ENCODE results near the gene CTTN. TPM values are rescaled to one million over a fixed set of nuclear protein-coding genes. Genes with fewer than 3 reads are reported as not detected.

Gene CTTN
- total and polyA plus RNA-seq, 2 of the 13 experiments (the other 11 are each of a cell fraction or from before 2014, with no cell fraction given), result 84.4 to 114 TPM

GRCh38 chr11:70397983-70398833, at the start of gene CTTN (continued):
- TF ChIP-seq ZNF878 (CRISPR knock-in tag; IDR thresholded peaks at IDR 0.05) (peak; percentile 74; the same call in 1 of the 2 replicates), FUBP1 (CRISPR knock-in tag; IDR thresholded peaks at IDR 0.05; ENCODE audit: borderline replicate concordance) (no peak), KMT2A (CRISPR knock-in tag; IDR thresholded peaks at IDR 0.05) (no peak; the same call in 1 of the 2 replicates), GMEB2 (CRISPR knock-in tag; IDR thresholded peaks at IDR 0.05; ENCODE audit: low read depth) (no peak), STAT5B (CRISPR knock-in tag; IDR thresholded peaks at IDR 0.05) (peak; percentile 30; the same call in 1 of the 2 replicates), GPN1 (CRISPR knock-in tag; IDR thresholded peaks at IDR 0.05; ENCODE audit: borderline replicate concordance) (no peak), ZNF674 (CRISPR knock-in tag; IDR thresholded peaks at IDR 0.05; ENCODE audit: low read depth) (no peak), SMYD3 (CRISPR knock-in tag; IDR thresholded peaks at IDR 0.05) (no peak), ELF3 (CRISPR knock-in tag; IDR thresholded peaks at IDR 0.05) (peak; percentile 48; the same call in 1 of the 2 replicates), DMAP1 (CRISPR knock-in tag; IDR thresholded peaks at IDR 0.05) (peak; percentile 87; the same call in 1 of the 2 replicates), TMF1 (CRISPR knock-in tag; IDR thresholded peaks at IDR 0.05; ENCODE audit: low read depth) (no peak; the same call in none of the 2 replicates), CSRNP1 (CRISPR knock-in tag; IDR thresholded peaks at IDR 0.05) (peak; percentile 36; the same call in 1 of the 2 replicates), ZNF333 (CRISPR knock-in tag; IDR thresholded peaks at IDR 0.05; ENCODE audit: borderline replicate concordance) (no peak), ZNF616 (CRISPR knock-in tag; IDR thresholded peaks at IDR 0.05; ENCODE audit: low read depth) (peak; percentile 58; the same call in 1 of the 2 replicates), ZSCAN25 (CRISPR knock-in tag; IDR thresholded peaks at IDR 0.05) (no peak), TBX2 (CRISPR knock-in tag; IDR thresholded peaks at IDR 0.05; ENCODE audit: borderline replicate concordance) (peak; percentile 64; the same call in 1 of the 2 replicates), ZNF564 (CRISPR knock-in tag; IDR thresholded peaks at IDR 0.05) (peak; percentile 75; the same call in 1 of the 2 replicates), MZF1 (CRISPR knock-in tag; IDR thresholded peaks at IDR 0.05; ENCODE audit: borderline replicate concordance) (no peak), HHEX (CRISPR knock-in tag; IDR thresholded peaks at IDR 0.05) (no peak), MED13 (CRISPR knock-in tag; IDR thresholded peaks at IDR 0.05) (0 out of 2 replicates have a peak, but pooled peaks have one; percentile 42)
- TF ChIP-seq, protein P1, sequence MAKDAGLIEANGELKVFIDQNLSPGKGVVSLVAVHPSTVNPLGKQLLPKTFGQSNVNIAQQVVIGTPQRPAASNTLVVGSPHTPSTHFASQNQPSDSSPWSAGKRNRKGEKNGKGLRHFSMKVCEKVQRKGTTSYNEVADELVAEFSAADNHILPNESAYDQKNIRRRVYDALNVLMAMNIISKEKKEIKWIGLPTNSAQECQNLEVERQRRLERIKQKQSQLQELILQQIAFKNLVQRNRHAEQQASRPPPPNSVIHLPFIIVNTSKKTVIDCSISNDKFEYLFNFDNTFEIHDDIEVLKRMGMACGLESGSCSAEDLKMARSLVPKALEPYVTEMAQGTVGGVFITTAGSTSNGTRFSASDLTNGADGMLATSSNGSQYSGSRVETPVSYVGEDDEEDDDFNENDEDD (CRISPR knock-in tag; IDR thresholded peaks at IDR 0.05; ENCODE audit: borderline replicate concordance), result peak; percentile 81; the same call in 1 of the 2 replicates
- TF ChIP-seq, protein P2, sequence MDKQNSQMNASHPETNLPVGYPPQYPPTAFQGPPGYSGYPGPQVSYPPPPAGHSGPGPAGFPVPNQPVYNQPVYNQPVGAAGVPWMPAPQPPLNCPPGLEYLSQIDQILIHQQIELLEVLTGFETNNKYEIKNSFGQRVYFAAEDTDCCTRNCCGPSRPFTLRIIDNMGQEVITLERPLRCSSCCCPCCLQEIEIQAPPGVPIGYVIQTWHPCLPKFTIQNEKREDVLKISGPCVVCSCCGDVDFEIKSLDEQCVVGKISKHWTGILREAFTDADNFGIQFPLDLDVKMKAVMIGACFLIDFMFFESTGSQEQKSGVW (CRISPR knock-in tag; IDR thresholded peaks at IDR 0.05; ENCODE audit: borderline replicate concordance), result no peak

All from HepG2 (cell line).